Testis (tissue), 2 donors: ENCODE data around the gene SMPDL3A.

ENCODE experiments used
- POLR2A ChIP-seq: fragments of 450-650 bp; IDR thresholded peaks from one replicate; pipeline ENCODE4 v1.6.1; 2017; ENCODE audit warnings: antibody characterized with exemption, mild to moderate bottlenecking, moderate library complexity
- TF ChIP-seq, protein P1 (sequence below), 3 experiments: fragments of 450-650 bp in 2 of 3; fragments of 200-600 bp in 1 of 3; sonication (generic) in 1 of 3; IDR thresholded peaks; one replicate each; pipeline ENCODE4 v1.5.1; 2016 to 2019; ENCODE audit warnings: antibody characterized with exemption in 3 of 3, mild to moderate bottlenecking in 2 of 3, moderate library complexity in 1 of 3

DNA sequence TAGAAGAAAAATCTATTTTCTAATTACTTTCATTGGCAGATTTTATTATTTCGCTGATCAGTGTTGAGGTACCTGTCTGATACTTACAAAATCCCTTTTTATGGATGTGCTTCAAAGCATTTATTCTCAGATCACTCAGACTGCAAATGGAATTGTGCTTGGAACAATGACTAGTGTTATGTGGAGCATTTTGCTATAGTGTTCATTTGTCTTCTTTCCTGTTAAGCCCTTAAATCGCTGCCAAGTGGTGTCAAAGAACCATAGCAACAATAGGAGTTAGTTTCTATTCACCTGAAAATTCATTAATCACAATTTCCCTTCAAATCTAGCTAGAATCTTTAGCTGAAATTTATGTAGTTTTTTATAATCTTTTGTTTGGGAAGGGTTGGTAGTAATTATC, 29.8 kb downstream of the SMPDL3A start:
- TF ChIP-seq, protein P1, sequence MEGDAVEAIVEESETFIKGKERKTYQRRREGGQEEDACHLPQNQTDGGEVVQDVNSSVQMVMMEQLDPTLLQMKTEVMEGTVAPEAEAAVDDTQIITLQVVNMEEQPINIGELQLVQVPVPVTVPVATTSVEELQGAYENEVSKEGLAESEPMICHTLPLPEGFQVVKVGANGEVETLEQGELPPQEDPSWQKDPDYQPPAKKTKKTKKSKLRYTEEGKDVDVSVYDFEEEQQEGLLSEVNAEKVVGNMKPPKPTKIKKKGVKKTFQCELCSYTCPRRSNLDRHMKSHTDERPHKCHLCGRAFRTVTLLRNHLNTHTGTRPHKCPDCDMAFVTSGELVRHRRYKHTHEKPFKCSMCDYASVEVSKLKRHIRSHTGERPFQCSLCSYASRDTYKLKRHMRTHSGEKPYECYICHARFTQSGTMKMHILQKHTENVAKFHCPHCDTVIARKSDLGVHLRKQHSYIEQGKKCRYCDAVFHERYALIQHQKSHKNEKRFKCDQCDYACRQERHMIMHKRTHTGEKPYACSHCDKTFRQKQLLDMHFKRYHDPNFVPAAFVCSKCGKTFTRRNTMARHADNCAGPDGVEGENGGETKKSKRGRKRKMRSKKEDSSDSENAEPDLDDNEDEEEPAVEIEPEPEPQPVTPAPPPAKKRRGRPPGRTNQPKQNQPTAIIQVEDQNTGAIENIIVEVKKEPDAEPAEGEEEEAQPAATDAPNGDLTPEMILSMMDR (IDR thresholded peaks at IDR 0.05): no peak
- no peak for TF ChIP-seq POLR2A
